DOHH2 (cell line): ENCODE data around the gene UBE2QL1.

Experiments used
- H3F3A ChIP-seq: fragments of 200-600 bp; sonication (generic), shearing (Covaris generic); 2 replicates; pipeline ENCODE4 v1.6.0; 2016; ENCODE audit warnings: antibody characterized with exemption, mild to moderate bottlenecking; ENCODE audit not compliant: control insufficient read depth, insufficient read depth
- H3K27ac ChIP-seq: fragments of 200-600 bp; sonication (generic); 2 replicates; pipeline ENCODE4 v1.5.1; 2014; ENCODE audit warnings: low read depth, mild to moderate bottlenecking, low read length, moderate library complexity
- H3K27me3 ChIP-seq: fragments of 200-600 bp; sonication (generic); 2 replicates; pipeline ENCODE4 v1.6.1; 2014; ENCODE audit warnings: mild to moderate bottlenecking, low read length, mixed read lengths; ENCODE audit not compliant: control insufficient read depth
- H3K36me3 ChIP-seq: fragments of 200-600 bp; sonication (generic); 2 replicates; pipeline ENCODE4 v1.6.1; 2014; ENCODE audit warnings: mild to moderate bottlenecking, low read length, moderate library complexity, mixed read lengths; ENCODE audit not compliant: control insufficient read depth
- H3K4me1 ChIP-seq: fragments of 200-600 bp; sonication (generic); 2 replicates; pipeline ENCODE4 v1.6.1; 2014; ENCODE audit warnings: mild to moderate bottlenecking, low read length, mixed read lengths; ENCODE audit not compliant: control insufficient read depth
- H3K4me2 ChIP-seq: fragments of 200-600 bp; sonication (generic); 2 replicates; pipeline ENCODE4 v1.6.0; 2014; ENCODE audit warnings: mild to moderate bottlenecking, low read length, moderate library complexity
- H3K4me3 ChIP-seq: fragments of 200-600 bp; sonication (generic); 2 replicates; pipeline ENCODE4 v1.5.1; 2014; ENCODE audit warnings: mild to moderate bottlenecking, low read length, mixed read lengths
- H3K79me2 ChIP-seq: fragments of 200-600 bp; sonication (generic); 2 replicates; pipeline ENCODE4 v1.6.1; 2014; ENCODE audit warnings: mild to moderate bottlenecking, low read length, mixed read lengths; ENCODE audit not compliant: control insufficient read depth
- H3K9me2 ChIP-seq: fragments of 200-600 bp; sonication (generic); replicated peaks from 2 replicates; pipeline ENCODE4 v1.6.1; 2014; ENCODE audit warnings: mild to moderate bottlenecking, low read length, mixed read lengths; ENCODE audit not compliant: control insufficient read depth
- H3K9me3 ChIP-seq: fragments of 200-600 bp; sonication (generic); 2 replicates; pipeline ENCODE4 v1.6.1; 2014; ENCODE audit warnings: antibody characterized with exemption, low read length, mixed read lengths; ENCODE audit not compliant: control insufficient read depth, insufficient read depth
- H4K20me1 ChIP-seq: fragments of 200-600 bp; sonication (generic); 2 replicates; pipeline ENCODE4 v1.6.0; 2014; ENCODE audit warnings: low read depth, mild to moderate bottlenecking, antibody characterized with exemption, low read length, moderate library complexity; ENCODE audit not compliant: control insufficient read depth, insufficient read depth
- EZH2phosphoT487 ChIP-seq: fragments of 200-600 bp; sonication (generic); IDR thresholded peaks from 2 replicates; pipeline ENCODE4 v1.6.1; 2017; ENCODE audit warnings: borderline replicate concordance, mild to moderate bottlenecking, antibody characterized with exemption, low read length, moderate library complexity, mixed read lengths
- TF ChIP-seq, protein P1 (sequence below): fragments of 200-600 bp; sonication (generic); IDR thresholded peaks from one replicate; pipeline ENCODE4 v1.5.1; 2014; ENCODE audit warnings: antibody characterized with exemption, mild to moderate bottlenecking, low read depth, low read length; ENCODE audit not compliant: poor library complexity, severe bottlenecking

The UBE2QL1 gene

DNA sequence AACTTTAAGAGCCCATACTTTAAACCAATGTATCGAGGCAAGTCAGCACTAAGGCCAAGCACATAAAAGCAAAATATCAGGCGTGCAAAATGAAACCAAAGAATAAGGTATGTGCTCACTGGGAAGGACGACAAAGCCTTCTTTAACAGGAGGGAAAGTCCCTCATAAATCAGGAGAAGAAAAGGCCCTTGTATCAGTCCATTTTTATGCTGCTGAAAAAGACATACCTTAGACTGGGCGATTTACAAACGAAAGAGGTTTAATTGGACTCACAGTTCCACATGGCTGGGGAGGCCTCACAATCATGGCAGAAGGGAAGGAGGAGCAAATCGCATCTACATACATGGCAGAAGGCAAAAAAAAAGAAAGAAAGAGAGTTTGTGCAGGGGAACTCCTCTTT lies 68.9 kb downstream of the UBE2QL1 start:
- Histone ChIP-seq H4K20me1 (no peaks in the 10 kb centered on the region), H3K4me1 (no peaks in the 10 kb centered on the region), H3K9me3 (no peaks in the 10 kb centered on the region), H3K27me3 (no peaks in the 10 kb centered on the region), H3F3A (no peaks in the 10 kb centered on the region), H3K36me3 (no peaks in the 10 kb centered on the region), H3K9me2 (no peaks in the 10 kb centered on the region), H3K4me2 (no peak overlapping the region), H3K27ac (no peak overlapping the region), H3K79me2 (no peaks in the 10 kb centered on the region), H3K4me3 (no peak overlapping the region)
- no peak for TF ChIP-seq EZH2phosphoT487
- TF ChIP-seq, protein P1, sequence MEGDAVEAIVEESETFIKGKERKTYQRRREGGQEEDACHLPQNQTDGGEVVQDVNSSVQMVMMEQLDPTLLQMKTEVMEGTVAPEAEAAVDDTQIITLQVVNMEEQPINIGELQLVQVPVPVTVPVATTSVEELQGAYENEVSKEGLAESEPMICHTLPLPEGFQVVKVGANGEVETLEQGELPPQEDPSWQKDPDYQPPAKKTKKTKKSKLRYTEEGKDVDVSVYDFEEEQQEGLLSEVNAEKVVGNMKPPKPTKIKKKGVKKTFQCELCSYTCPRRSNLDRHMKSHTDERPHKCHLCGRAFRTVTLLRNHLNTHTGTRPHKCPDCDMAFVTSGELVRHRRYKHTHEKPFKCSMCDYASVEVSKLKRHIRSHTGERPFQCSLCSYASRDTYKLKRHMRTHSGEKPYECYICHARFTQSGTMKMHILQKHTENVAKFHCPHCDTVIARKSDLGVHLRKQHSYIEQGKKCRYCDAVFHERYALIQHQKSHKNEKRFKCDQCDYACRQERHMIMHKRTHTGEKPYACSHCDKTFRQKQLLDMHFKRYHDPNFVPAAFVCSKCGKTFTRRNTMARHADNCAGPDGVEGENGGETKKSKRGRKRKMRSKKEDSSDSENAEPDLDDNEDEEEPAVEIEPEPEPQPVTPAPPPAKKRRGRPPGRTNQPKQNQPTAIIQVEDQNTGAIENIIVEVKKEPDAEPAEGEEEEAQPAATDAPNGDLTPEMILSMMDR, result no peak

DNA sequence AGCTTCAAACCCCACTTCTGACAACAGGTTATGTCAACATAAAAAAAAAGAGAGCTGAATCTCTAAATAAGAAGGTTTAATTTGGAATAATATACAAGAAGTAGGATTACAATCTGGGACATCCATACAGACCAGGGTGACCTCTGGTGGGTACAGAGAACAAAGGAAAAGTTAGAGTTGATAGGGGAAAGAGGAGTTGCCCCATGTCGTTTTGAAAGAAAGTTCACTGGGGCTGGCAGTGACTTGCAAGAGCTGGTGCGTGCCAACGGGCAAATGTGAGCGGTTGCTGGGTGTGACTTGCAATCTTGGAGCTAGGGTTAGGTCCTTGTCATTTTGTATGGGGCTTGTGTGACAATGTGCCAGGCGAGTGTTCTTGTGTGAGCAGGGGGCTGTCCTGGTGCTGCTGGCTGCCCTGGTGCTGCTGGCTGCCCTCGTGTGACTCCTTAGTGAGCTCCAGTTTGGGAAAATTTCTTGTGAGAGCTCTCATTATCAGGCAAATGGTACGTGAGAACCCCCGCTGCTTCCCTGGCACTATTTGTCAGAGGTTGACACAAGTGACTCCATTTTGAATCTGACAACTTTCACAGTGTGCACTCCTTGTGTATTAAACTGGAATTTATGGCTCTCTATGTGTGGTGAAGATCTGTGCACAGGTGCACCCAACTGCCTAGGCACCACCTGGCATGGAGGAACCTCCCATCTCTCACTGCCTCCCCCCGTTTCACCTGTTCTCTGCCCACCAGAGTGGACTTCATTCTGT lies 69.8 kb downstream of the UBE2QL1 start:
- no peaks in the 10 kb centered on the region for H3K4me1 ChIP-seq
- H4K20me1 ChIP-seq, result no peaks in the 10 kb centered on the region
- no peaks in the 10 kb centered on the region for H3K27me3 ChIP-seq
- TF ChIP-seq, protein P1, result no peak
- TF ChIP-seq EZH2phosphoT487, result no peak
- H3K4me3 ChIP-seq, result no peak overlapping the region
- H3K79me2 ChIP-seq, result no peaks in the 10 kb centered on the region
- no peaks in the 10 kb centered on the region for H3K36me3 ChIP-seq
- H3K9me3 ChIP-seq, result no peaks in the 10 kb centered on the region
- no peaks in the 10 kb centered on the region for H3K9me2 ChIP-seq
- H3K27ac ChIP-seq, result no peak overlapping the region
- H3K4me2 ChIP-seq, result no peak overlapping the region
- H3F3A ChIP-seq, result no peaks in the 10 kb centered on the region

DNA sequence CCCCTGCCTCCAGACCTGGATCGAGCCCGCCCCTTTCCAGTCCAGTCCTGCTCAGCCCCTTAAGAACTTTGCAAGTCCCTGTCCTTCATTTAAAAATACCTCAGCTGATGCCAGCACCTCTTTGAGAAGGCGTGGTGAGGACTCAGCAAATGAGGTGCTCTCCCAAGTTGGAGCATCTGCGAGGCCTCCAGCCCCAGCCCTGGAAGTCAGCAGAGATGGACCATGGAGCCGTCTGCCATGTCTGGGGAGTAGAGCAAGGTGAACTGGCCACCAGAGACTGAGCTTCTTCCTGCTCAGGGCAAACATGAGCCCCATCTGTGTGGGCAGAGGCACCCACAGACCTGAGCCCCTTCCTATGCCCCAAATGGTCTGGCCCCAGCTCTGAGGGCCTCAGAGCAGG lies 71.5 kb downstream of the UBE2QL1 start:
- H3K79me2 ChIP-seq, result no peaks in the 10 kb centered on the region
- H3K4me3 ChIP-seq, result no peak overlapping the region
- H3K9me2 ChIP-seq, result no peaks in the 10 kb centered on the region
- H3K4me2 ChIP-seq, result no peak overlapping the region
- no peak overlapping the region for H3K27ac ChIP-seq
- H3K4me1 ChIP-seq, result no peaks in the 10 kb centered on the region
- H3K36me3 ChIP-seq, result no peaks in the 10 kb centered on the region
- no peaks in the 10 kb centered on the region for H4K20me1 ChIP-seq
- no peaks in the 10 kb centered on the region for H3K9me3 ChIP-seq
- no peaks in the 10 kb centered on the region for H3K27me3 ChIP-seq
- no peaks in the 10 kb centered on the region for H3F3A ChIP-seq
- TF ChIP-seq, protein P1, result no peak
- no peak for TF ChIP-seq EZH2phosphoT487
